ENCODE measurements around the gene TPD52L1. TPM values are rescaled to one million over a fixed set of nuclear protein-coding genes. Genes with fewer than 3 reads are reported as not detected.

The TPD52L1 gene
- total RNA-seq, 2 experiments from 2014 or later: 0.52 to 1.1 TPM

DNA sequence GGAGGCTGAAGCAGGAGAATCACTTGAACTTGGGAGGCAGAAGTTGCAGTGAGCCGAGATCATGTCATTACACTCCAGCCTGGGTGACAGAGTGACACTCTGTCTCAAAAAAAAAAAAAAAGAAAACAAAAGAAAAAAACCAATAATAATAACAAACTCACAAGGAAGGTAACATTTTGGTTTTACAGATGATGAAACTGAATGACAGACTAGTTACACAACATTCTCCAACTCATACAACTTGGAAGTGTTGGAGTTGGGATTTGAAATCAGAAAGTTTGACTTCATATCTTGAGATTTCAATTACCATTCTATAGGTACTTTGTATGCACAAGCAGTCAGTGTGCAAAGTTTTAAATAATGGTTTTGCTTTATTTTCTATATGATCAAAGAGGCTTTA, 10.2 kb downstream of the TPD52L1 start:
- no peak for ATAC-seq
- H3K4me1 Mint-ChIP-seq (ENCODE audit: low read depth): no peaks in the 10 kb centered on the region
- no peaks in the 10 kb centered on the region for H3K36me3 Mint-ChIP-seq (ENCODE audit: low read depth)
- TF ChIP-seq, protein P1, sequence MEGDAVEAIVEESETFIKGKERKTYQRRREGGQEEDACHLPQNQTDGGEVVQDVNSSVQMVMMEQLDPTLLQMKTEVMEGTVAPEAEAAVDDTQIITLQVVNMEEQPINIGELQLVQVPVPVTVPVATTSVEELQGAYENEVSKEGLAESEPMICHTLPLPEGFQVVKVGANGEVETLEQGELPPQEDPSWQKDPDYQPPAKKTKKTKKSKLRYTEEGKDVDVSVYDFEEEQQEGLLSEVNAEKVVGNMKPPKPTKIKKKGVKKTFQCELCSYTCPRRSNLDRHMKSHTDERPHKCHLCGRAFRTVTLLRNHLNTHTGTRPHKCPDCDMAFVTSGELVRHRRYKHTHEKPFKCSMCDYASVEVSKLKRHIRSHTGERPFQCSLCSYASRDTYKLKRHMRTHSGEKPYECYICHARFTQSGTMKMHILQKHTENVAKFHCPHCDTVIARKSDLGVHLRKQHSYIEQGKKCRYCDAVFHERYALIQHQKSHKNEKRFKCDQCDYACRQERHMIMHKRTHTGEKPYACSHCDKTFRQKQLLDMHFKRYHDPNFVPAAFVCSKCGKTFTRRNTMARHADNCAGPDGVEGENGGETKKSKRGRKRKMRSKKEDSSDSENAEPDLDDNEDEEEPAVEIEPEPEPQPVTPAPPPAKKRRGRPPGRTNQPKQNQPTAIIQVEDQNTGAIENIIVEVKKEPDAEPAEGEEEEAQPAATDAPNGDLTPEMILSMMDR (IDR thresholded peaks at IDR 0.05): no peak
- H3K4me3 Mint-ChIP-seq: no peak overlapping the region
- CTCF ChIA-PET: interaction anchor here (0.6 to 0.9 kb wide), 2 partner anchors 12 to 14 kb away, joined by 3 to 4 read pairs; no protein-coding TSS in a partner anchor
- H3K9me3 Mint-ChIP-seq: no peaks in the 10 kb centered on the region
- intact Hi-C loops (cut with micrococcal nuclease): no loop called here
- POLR2A ChIA-PET: interaction anchor here (1.2 kb wide), 1 partner anchor 16 kb away, joined by 3 read pairs; no protein-coding TSS in a partner anchor
- peaks cover 9% of the 10 kb centered on the region for H3K27me3 Mint-ChIP-seq
- no peak overlapping the region for H3K27ac Mint-ChIP-seq
- no peak for DNase-seq

DNA sequence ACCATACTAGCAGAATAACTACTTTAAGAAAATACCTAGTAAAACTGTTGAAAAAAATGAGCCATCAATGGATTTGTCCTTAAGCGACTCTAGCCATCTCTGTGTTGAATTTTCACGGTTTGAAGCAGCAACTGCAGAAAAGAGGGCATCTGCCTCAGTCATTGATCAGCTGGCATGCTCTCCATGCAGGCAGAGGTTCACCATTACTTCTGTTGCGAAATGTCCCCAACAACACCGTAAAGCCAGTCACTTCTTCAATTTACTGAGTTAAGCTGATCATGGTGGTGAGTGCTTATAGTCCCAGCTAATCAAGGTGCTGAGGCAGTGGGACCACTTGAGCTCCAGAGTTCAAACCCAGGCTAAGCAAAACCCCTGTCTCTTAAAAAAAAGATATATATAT, 11.1 kb downstream of the TPD52L1 start:
- ChIA-PET POLR2A (interaction anchor here (1.2 kb wide), 1 partner anchor 15 kb away, joined by 3 read pairs; no protein-coding TSS in a partner anchor), CTCF (interaction anchor here (2.7 kb wide), 1 partner anchor 11 kb away, joined by 14 read pairs; the partner anchor contains the start of gene TPD52L1)
- intact Hi-C loops (cut with micrococcal nuclease): no loop called here
- ATAC-seq: no peak
- Mint-ChIP-seq H3K27ac (no peak overlapping the region), H3K9me3 (no peaks in the 10 kb centered on the region), H3K4me3 (no peak overlapping the region), H3K4me1 (ENCODE audit: low read depth) (no peaks in the 10 kb centered on the region), H3K27me3 (peaks cover 14% of the 10 kb centered on the region), H3K36me3 (ENCODE audit: low read depth) (no peaks in the 10 kb centered on the region)
- DNase-seq: no peak
- TF ChIP-seq, protein P1 (IDR thresholded peaks at IDR 0.05): no peak

DNA sequence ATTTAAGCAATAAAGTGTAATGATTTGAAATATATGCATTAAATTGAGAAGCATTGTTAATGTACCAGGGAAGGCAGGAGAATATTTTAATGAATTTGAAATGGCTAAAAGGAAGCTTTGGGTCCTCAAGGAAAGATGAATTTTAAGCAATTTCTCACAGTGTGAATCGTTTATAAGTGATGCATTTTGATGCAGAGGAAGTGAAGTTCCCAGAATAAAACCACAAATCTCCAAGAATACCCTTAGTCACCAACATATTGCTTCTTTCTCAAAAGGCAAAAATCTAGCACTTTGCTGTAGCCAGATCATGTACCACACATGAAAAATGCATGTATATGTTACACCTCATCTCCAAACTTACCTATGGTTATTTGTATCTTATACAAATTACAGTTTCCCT, 11.7 kb downstream of the TPD52L1 start:
- H3K9me3 Mint-ChIP-seq: no peaks in the 10 kb centered on the region
- no peaks in the 10 kb centered on the region for H3K4me1 Mint-ChIP-seq (ENCODE audit: low read depth)
- peaks cover 14% of the 10 kb centered on the region for H3K27me3 Mint-ChIP-seq
- no peak overlapping the region for H3K4me3 Mint-ChIP-seq
- no peaks in the 10 kb centered on the region for H3K36me3 Mint-ChIP-seq (ENCODE audit: low read depth)
- TF ChIP-seq, protein P1 (IDR thresholded peaks at IDR 0.05): no peak
- ChIA-PET CTCF (interaction anchor here (2.7 kb wide), 1 partner anchor 11 kb away, joined by 14 read pairs; the partner anchor contains the start of gene TPD52L1), POLR2A (no interaction called here)
- ATAC-seq (no peak), DNase-seq (no peak)
- H3K27ac Mint-ChIP-seq: no peak overlapping the region
- intact Hi-C loops (cut with micrococcal nuclease): no loop called here

DNA sequence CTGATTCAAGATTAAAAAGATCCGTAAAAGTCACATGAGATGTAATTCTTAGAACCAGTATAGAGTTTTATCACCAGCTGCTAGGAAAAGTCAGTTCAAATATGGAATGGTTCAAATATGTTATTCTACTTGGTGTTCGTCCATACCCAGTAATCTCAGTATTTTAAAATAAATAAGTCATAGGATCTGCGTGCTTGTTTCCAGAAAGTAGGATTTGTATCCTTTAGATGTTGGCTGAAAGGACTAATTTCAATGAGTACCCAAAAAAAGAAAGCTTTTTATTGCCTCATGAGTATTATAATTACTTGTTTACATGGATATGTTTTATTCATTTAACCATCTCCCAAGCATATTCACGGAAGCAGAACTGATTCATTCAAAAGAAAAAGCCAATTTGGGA, 12.2 kb downstream of the TPD52L1 start:
- no peaks in the 10 kb centered on the region for H3K4me1 Mint-ChIP-seq (ENCODE audit: low read depth)
- ATAC-seq: no peak
- peaks cover 14% of the 10 kb centered on the region for H3K27me3 Mint-ChIP-seq
- TF ChIP-seq, protein P1 (IDR thresholded peaks at IDR 0.05): no peak
- no peak overlapping the region for H3K4me3 Mint-ChIP-seq
- intact Hi-C loops (cut with micrococcal nuclease): no loop called here
- no peak for DNase-seq
- ChIA-PET POLR2A (no interaction called here), CTCF (interaction anchor here (2.7 kb wide), 1 partner anchor 12 kb away, joined by 14 read pairs; the partner anchor contains the start of gene TPD52L1)
- no peaks in the 10 kb centered on the region for H3K36me3 Mint-ChIP-seq (ENCODE audit: low read depth)
- H3K9me3 Mint-ChIP-seq: no peaks in the 10 kb centered on the region
- H3K27ac Mint-ChIP-seq: no peak overlapping the region

DNA sequence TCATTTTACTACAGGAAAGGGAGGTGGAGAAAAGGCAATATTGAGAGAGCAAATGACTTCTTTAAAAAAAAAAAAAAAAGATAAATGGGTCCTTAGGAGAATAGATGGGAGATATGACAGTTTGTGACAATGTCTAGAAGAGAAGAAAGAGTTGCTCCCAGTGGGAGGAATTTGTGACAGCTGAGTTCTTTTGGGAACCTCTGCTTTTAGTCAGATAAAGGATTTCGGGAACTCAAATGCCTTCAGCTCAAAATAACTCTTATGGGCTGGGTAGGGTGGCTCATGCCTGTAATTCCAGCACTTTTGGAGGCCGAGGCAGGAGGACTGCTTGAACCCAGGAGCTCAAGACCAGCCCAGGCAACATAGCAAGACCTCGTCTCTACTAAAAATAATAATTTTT, 13.1 kb downstream of the TPD52L1 start:
- TF ChIP-seq, protein P1 (IDR thresholded peaks at IDR 0.05): no peak
- ATAC-seq: no peak

More for the DNA sequence above, 13.1 kb downstream of the TPD52L1 start:
- no peak for DNase-seq
- intact Hi-C loops (cut with micrococcal nuclease): no loop called here
- no peaks in the 10 kb centered on the region for H3K4me1 Mint-ChIP-seq (ENCODE audit: low read depth)
- ChIA-PET POLR2A (no interaction called here), CTCF (interaction anchor here (2.7 kb wide), 1 partner anchor 13 kb away, joined by 14 read pairs; the partner anchor contains the start of gene TPD52L1)
- H3K36me3 Mint-ChIP-seq (ENCODE audit: low read depth): no peaks in the 10 kb centered on the region
- H3K27ac Mint-ChIP-seq: no peak overlapping the region
- no peak overlapping the region for H3K4me3 Mint-ChIP-seq
- H3K9me3 Mint-ChIP-seq: no peaks in the 10 kb centered on the region
- H3K27me3 Mint-ChIP-seq: peaks cover 19% of the 10 kb centered on the region

Measured in activated CD8-positive, alpha-beta T cell treated with anti-CD3 and anti-CD28 coated beads for 36 hours (primary cell).